Nephron (organoid): ENCODE measurements around the gene TULP4.

Experiments
- H3K27ac Mint-ChIP-seq, 3 experiments: 2 replicates each; pipeline ENCODE4 v1.8.0; 2020; ENCODE audit warnings: mixed read lengths in 3 of 3, mild to moderate bottlenecking in 2 of 3, moderate library complexity in 1 of 3
- H3K27me3 Mint-ChIP-seq: 2 replicates; pipeline ENCODE4 v1.8.0; 2021; ENCODE audit warnings: low read depth, mild to moderate bottlenecking, moderate library complexity, mixed read lengths
- H3K36me3 Mint-ChIP-seq: 2 replicates; pipeline ENCODE4 v1.8.0; 2020; ENCODE audit warnings: low read depth, mixed read lengths
- H3K4me1 Mint-ChIP-seq: 2 replicates; pipeline ENCODE4 v1.8.0; 2020; ENCODE audit warnings: mixed read lengths
- H3K4me3 Mint-ChIP-seq, 3 experiments: 2 replicates each; pipeline ENCODE4 v1.8.0; 2020; ENCODE audit warnings: mild to moderate bottlenecking in 3 of 3, mixed read lengths in 3 of 3, moderate library complexity in 2 of 3
- H3K9me3 Mint-ChIP-seq: 2 replicates; pipeline ENCODE4 v1.8.0; 2020; ENCODE audit warnings: mixed read lengths
- CTCF ChIP-seq, 3 experiments: fragments of 200-600 bp; sonication (generic); IDR thresholded peaks; one replicate each; pipeline ENCODE4 v1.5.0; 2021; ENCODE audit warnings: antibody characterized with exemption in 3 of 3; ENCODE audit not compliant: unreplicated experiment in 3 of 3

The TULP4 gene

GRCh38 chr6:158322724-158323560 lies 10.7 kb downstream of the TULP4 start:
- Mint-ChIP-seq H3K27me3 (no peaks in the 10 kb centered on the region), H3K4me3 (no peak overlapping the region), H3K27ac (peak overlapping the region; percentile 15 to 70 (median 51)), H3K36me3 (peaks cover 63% of the 10 kb centered on the region), H3K9me3 (peaks cover 13% of the 10 kb centered on the region), H3K4me1 (peaks cover 46% of the 10 kb centered on the region)
- no peak for TF ChIP-seq CTCF (IDR thresholded peaks at IDR 0.05; ENCODE audit: unreplicated experiment in 3 of 3)

- H3K27me3 Mint-ChIP-seq, result no peaks in the 10 kb centered on the region
- no peak for TF ChIP-seq CTCF (IDR thresholded peaks at IDR 0.05; ENCODE audit: unreplicated experiment in 3 of 3)
- H3K27ac Mint-ChIP-seq, result peak overlapping the region in 2 of 3 experiments; percentile 51 to 70
- H3K9me3 Mint-ChIP-seq, result peaks cover 9% of the 10 kb centered on the region
- no peak overlapping the region for H3K4me3 Mint-ChIP-seq
- peaks cover 46% of the 10 kb centered on the region for H3K4me1 Mint-ChIP-seq
- H3K36me3 Mint-ChIP-seq, result peaks cover 62% of the 10 kb centered on the region
Measured at GRCh38 chr6:158323561-158323958, 11.3 kb downstream of the TULP4 start.

GRCh38 chr6:158324136-158324535 lies 11.9 kb downstream of the TULP4 start:
- peaks cover 48% of the 10 kb centered on the region for H3K4me1 Mint-ChIP-seq
- no peak for TF ChIP-seq CTCF (IDR thresholded peaks at IDR 0.05; ENCODE audit: unreplicated experiment in 3 of 3)
- peaks cover 62% of the 10 kb centered on the region for H3K36me3 Mint-ChIP-seq
- no peak overlapping the region for H3K4me3 Mint-ChIP-seq
- no peaks in the 10 kb centered on the region for H3K27me3 Mint-ChIP-seq
- H3K9me3 Mint-ChIP-seq, result peaks cover 9% of the 10 kb centered on the region
- peak overlapping the region in 1 of 3 experiments; percentile 8 for H3K27ac Mint-ChIP-seq

- TF ChIP-seq CTCF (IDR thresholded peaks at IDR 0.05; ENCODE audit: unreplicated experiment in 3 of 3), result no peak
- peaks cover 40% of the 10 kb centered on the region for H3K4me1 Mint-ChIP-seq
- H3K27ac Mint-ChIP-seq, result peak overlapping the region; percentile 32 to 85 (median 50)
- H3K4me3 Mint-ChIP-seq, result no peak overlapping the region
- peaks cover 68% of the 10 kb centered on the region for H3K36me3 Mint-ChIP-seq
- peaks cover 24% of the 10 kb centered on the region for H3K9me3 Mint-ChIP-seq
- H3K27me3 Mint-ChIP-seq, result no peaks in the 10 kb centered on the region
Measured at GRCh38 chr6:158327211-158327610, 14.9 kb downstream of the TULP4 start.

GRCh38 chr6:158328952-158329351 lies 16.7 kb downstream of the TULP4 start:
- Mint-ChIP-seq H3K9me3 (peaks cover 31% of the 10 kb centered on the region), H3K27ac (peak overlapping the region; percentile 50 to 86 (median 85)), H3K4me1 (peaks cover 24% of the 10 kb centered on the region), H3K27me3 (no peaks in the 10 kb centered on the region), H3K36me3 (peaks cover 80% of the 10 kb centered on the region), H3K4me3 (no peak overlapping the region)
- no peak for TF ChIP-seq CTCF (IDR thresholded peaks at IDR 0.05; ENCODE audit: unreplicated experiment in 3 of 3)

GRCh38 chr6:158329531-158329930 lies 17.3 kb downstream of the TULP4 start:
- H3K4me3 Mint-ChIP-seq, result no peak overlapping the region
- peak overlapping the region; percentile 50 to 86 (median 85) for H3K27ac Mint-ChIP-seq
- H3K36me3 Mint-ChIP-seq, result peaks cover 79% of the 10 kb centered on the region
- H3K4me1 Mint-ChIP-seq, result peaks cover 20% of the 10 kb centered on the region
- TF ChIP-seq CTCF (IDR thresholded peaks at IDR 0.05; ENCODE audit: unreplicated experiment in 3 of 3), result no peak
- H3K9me3 Mint-ChIP-seq, result peaks cover 32% of the 10 kb centered on the region
- no peaks in the 10 kb centered on the region for H3K27me3 Mint-ChIP-seq
